Mesothelial cell of epicardium (in vitro differentiated cells): ENCODE data around the gene SEMA4C. TPM values are rescaled to one million over a fixed set of nuclear protein-coding genes. Genes with fewer than 3 reads are reported as not detected.

Experiments
- DNase-seq, 2 experiments: peaks; one replicate each; pipeline ENCODE4 v3.0.0; 2021; ENCODE audit warnings: low spot score in 2 of 2; ENCODE audit not compliant: unreplicated experiment in 2 of 2
- H3K27ac Mint-ChIP-seq: 2 replicates; pipeline ENCODE4 v1.8.0; 2021; ENCODE audit warnings: mixed read lengths
- H3K27me3 Mint-ChIP-seq: 2 replicates; pipeline ENCODE4 v1.8.0; 2021; ENCODE audit warnings: low read depth, mixed read lengths
- H3K36me3 Mint-ChIP-seq: 2 replicates; pipeline ENCODE4 v1.8.0; 2021; ENCODE audit warnings: mixed read lengths
- H3K4me1 Mint-ChIP-seq: 2 replicates; pipeline ENCODE4 v1.8.0; 2021; ENCODE audit warnings: mixed read lengths
- H3K4me3 Mint-ChIP-seq: 2 replicates; pipeline ENCODE4 v1.8.0; 2021; ENCODE audit warnings: mild to moderate bottlenecking, moderate library complexity, mixed read lengths
- H3K9me3 Mint-ChIP-seq: 2 replicates; pipeline ENCODE4 v1.8.0; 2021; ENCODE audit warnings: mixed read lengths
- total RNA-seq: library from RNA; stranded (reverse); gene quantifications from 3 replicates; pipeline ENCODE4 v1.2.1, GENCODE V29; 2021
- TF ChIP-seq, protein P1 (sequence below): fragments of 200-600 bp; sonication (generic); IDR thresholded peaks from one replicate; pipeline ENCODE4 v1.5.0; 2021; ENCODE audit warnings: antibody characterized with exemption; ENCODE audit not compliant: unreplicated experiment

SEMA4C gene
- total RNA-seq, 1 donor from 2014 or later = 102 TPM

DNA sequence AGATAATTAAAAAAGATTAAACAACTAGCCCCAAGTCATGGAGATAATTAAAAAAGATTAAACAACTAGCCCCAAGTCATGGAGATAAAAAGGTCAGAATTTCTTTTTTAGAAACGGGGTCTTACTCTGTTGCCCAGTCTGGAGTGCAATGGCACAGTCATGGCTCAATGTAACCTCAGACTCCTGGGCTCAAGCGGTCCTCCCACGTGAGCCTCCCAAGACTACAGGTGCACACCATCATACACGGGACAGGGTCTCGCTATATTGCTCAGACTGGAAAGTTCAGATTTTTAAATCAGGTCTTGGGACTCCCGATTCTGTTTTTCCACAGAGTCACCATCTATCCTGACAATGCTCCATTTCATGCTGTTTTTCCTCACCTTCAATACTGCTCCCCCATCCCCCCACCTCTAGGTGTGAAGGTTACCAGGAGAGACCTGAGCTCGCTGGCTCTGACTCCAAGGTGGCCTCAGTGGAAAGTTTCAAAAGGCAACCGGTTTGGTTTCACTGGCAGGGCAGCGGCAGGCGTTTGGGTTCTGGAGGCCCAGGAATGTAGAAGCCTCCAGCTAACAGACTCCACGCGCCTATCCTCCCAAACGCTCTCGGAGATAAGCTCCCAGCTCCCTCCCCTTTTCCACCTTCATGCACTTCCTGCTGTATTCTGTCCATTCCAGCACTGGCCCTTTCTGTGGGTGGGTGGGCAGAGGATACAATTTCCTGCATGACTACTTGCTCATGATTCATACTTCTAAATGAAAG, 2.9 kb upstream of the SEMA4C start:
- H3K36me3 Mint-ChIP-seq = no peaks in the 10 kb centered on the region
- peak overlapping the region; percentile 17 for H3K4me3 Mint-ChIP-seq
- H3K4me1 Mint-ChIP-seq = peaks cover 56% of the 10 kb centered on the region
- H3K27ac Mint-ChIP-seq = peak overlapping the region; percentile 94
- DNase-seq = no peak
- no peaks in the 10 kb centered on the region for H3K9me3 Mint-ChIP-seq
- TF ChIP-seq, protein P1, sequence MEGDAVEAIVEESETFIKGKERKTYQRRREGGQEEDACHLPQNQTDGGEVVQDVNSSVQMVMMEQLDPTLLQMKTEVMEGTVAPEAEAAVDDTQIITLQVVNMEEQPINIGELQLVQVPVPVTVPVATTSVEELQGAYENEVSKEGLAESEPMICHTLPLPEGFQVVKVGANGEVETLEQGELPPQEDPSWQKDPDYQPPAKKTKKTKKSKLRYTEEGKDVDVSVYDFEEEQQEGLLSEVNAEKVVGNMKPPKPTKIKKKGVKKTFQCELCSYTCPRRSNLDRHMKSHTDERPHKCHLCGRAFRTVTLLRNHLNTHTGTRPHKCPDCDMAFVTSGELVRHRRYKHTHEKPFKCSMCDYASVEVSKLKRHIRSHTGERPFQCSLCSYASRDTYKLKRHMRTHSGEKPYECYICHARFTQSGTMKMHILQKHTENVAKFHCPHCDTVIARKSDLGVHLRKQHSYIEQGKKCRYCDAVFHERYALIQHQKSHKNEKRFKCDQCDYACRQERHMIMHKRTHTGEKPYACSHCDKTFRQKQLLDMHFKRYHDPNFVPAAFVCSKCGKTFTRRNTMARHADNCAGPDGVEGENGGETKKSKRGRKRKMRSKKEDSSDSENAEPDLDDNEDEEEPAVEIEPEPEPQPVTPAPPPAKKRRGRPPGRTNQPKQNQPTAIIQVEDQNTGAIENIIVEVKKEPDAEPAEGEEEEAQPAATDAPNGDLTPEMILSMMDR = no peak
- no peaks in the 10 kb centered on the region for H3K27me3 Mint-ChIP-seq

DNA sequence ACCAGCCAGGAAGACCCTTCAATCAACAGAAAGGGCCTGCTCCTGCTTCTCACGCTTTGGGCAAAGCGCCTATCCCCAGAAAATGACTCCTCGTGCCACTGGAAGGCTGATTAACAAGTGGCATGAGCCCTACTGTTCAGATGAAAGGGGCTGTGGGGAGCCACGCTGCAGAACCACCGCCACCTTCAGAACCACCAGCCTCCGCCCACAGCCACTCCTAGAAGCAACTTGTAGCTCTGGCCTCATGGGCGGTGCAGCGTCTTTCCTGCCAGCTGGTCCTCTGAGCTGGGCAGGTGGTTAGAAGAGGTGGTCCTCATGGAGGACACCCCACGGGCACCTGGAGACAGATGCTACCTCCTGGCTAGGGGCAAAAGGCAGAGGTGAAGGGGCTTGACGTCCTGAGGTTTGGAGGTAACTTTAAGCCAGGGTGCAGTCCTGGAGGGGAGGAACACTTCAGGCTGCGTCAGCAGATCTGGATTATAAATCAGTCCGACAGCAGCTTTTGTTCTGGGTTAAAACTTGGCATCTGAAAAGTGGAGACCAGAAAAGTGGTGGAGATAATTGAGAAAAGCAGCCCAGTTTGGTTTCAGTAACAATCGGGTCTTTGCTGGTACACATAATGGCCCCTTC, 861 bp upstream of the SEMA4C start:
- Mint-ChIP-seq H3K27me3 (no peaks in the 10 kb centered on the region), H3K36me3 (peaks cover 4% of the 10 kb centered on the region), H3K9me3 (no peaks in the 10 kb centered on the region), H3K4me3 (peak overlapping the region; percentile 80), H3K4me1 (peaks cover 60% of the 10 kb centered on the region), H3K27ac (peak overlapping the region; percentile 95)
- DNase-seq = no peak
- TF ChIP-seq, protein P1 = no peak

DNA sequence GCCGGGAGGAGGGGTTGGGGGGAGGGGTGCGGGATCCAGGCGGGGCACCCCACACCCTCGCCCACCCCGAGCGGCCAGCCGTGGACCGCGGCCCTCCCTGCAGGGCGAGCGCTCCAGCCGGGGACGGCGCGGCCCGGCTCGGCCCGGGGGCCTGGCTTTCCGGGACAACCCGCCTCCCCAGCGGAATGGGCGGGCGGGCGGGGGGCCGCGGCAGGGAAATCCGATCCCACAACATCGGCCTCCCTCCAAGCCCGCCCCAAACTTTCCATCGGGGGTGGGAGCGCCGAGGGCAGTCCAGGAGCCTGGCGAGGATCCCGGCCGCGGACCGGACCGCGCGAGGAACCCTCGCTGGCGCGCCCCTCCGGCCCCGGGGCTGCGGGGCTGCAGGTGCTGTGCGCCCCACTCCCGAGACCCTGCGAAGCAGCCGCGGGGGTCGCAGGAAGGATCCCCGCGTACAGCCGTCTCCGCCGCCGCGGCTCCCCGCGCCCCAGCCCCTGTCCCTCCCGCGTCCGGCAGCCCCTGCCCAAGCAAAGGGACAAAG, 529 bp downstream of the SEMA4C start:
- Mint-ChIP-seq H3K27me3 (no peaks in the 10 kb centered on the region), H3K36me3 (peaks cover 7% of the 10 kb centered on the region), H3K9me3 (no peaks in the 10 kb centered on the region), H3K27ac (no peak overlapping the region), H3K4me1 (peaks cover 49% of the 10 kb centered on the region), H3K4me3 (peak overlapping the region; percentile 90)
- DNase-seq = peak; percentile 51 to 65
- TF ChIP-seq, protein P1 = no peak

DNA sequence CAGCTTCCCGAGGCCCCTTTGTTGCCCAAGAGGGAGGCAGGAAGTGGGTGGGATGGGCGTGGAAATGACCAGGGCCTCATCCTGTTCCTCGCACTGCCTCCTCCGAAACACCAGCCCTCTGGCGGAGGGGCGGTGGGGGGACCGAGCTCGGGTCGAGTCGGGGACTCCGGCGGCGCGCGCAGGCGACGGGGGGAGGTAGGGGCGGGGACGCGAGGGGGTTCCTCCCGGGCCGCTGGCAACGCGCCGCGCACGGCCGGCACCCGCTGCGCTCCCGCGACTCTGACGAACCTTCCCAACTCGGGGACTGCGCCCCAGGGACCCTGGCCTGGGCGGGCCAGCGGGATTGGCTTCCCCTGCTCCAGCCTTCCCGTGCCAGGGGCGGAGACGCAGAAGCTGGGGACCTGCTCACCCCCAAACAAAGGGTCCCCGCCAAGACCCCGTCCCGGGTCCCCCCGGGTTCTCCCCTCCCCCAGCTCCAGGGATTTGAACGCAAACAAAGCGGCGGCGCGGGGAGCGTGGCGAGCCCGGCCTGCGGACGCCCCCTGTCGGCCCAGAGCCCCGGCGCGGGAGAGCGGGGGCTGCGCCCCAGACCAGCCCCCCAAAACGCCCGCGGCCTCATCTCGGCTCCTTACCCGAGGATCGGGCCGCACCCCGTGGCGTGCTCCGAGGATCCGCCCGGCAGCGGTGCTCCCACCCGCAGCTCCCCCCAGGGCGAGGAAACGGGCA, 1.2 kb downstream of the SEMA4C start:
- peak; percentile 90 for DNase-seq
- Mint-ChIP-seq H3K9me3 (no peaks in the 10 kb centered on the region), H3K27me3 (no peaks in the 10 kb centered on the region), H3K4me3 (peak overlapping the region; percentile 90), H3K27ac (peak overlapping the region; percentile 96), H3K36me3 (peaks cover 7% of the 10 kb centered on the region), H3K4me1 (peaks cover 42% of the 10 kb centered on the region)
- TF ChIP-seq, protein P1 = peak; percentile 70

DNA sequence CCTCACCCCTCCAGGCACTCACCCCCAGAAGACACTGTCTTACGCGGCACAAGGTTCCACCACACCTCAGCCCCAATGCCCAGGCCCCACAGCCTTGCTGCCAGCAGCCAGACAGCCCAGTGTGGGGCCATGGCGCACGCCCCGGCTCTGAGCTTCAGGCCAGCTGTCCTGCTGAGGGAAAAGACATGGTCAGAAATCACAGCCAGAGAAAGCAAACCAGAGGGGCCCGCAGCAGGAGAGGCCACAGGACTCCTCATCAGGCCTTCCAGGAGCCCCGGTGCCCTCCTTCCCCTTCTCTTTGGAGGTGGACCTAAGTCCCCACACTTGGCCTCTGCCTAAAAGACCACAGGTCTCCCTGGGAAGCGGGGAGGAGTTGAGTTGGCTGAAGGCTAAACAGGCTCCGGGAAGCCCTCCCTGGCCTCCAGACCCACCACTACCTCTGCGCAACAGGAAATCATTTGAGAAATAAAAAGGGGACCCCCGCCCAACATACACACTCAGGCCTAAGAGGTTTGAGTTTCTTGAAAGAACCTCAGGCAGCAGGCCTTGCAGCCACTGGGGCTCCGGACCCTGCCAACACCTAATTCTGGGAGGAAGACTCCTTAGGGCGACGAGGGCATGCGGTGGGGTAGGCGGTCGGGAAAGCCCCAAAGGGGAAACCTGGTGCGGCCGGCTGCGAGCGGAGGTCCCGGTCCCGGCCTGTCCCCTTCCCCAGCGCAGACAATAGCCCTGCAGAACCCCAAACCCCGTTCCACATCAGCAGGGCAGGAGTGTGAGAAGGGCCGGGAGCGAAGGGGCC, 1.9 kb downstream of the SEMA4C start:
- H3K9me3 Mint-ChIP-seq = no peaks in the 10 kb centered on the region
- H3K27me3 Mint-ChIP-seq = no peaks in the 10 kb centered on the region
- peaks cover 11% of the 10 kb centered on the region for H3K36me3 Mint-ChIP-seq
- TF ChIP-seq, protein P1 = no peak
- no peak for DNase-seq
- H3K27ac Mint-ChIP-seq = peak overlapping the region; percentile 96
- peaks cover 35% of the 10 kb centered on the region for H3K4me1 Mint-ChIP-seq
- peak overlapping the region; percentile 90 for H3K4me3 Mint-ChIP-seq
